HepG2 (cell line): ENCODE results near the gene CDC34. TPM values are rescaled to one million over a fixed set of nuclear protein-coding genes. Genes with fewer than 3 reads are reported as not detected.

Experiments used
- DMTF1 ChIP-seq: sonication (generic); formaldehyde crosslinking; IDR thresholded peaks from 2 replicates; pipeline ENCODE4 v1.4.0; 2020; ENCODE audit warnings: mild to moderate bottlenecking, missing genetic modification reagents
- FOXJ3 ChIP-seq: sonication (generic); formaldehyde crosslinking; IDR thresholded peaks from 2 replicates; pipeline ENCODE4 v1.4.0; 2020; ENCODE audit warnings: missing genetic modification reagents, mild to moderate bottlenecking, borderline replicate concordance
- FOXP4 ChIP-seq: sonication (generic); formaldehyde crosslinking; IDR thresholded peaks from 2 replicates; pipeline ENCODE4 v1.4.0; 2020; ENCODE audit warnings: missing genetic modification reagents
- GLMP ChIP-seq: sonication (generic); formaldehyde crosslinking; IDR thresholded peaks from 2 replicates; pipeline ENCODE4 v1.9.0; 2021; ENCODE audit warnings: missing genetic modification reagents, mild to moderate bottlenecking, borderline replicate concordance
- HBP1 ChIP-seq: IDR thresholded peaks from 2 replicates; pipeline ENCODE4 v1.6.1; 2016; ENCODE audit warnings: low read depth, control low read depth
- HNRNPLL ChIP-seq: fragments of 200-400 bp; formaldehyde crosslinking; IDR thresholded peaks from 2 replicates; pipeline ENCODE4 v1.6.1; 2017; ENCODE audit warnings: mild to moderate bottlenecking, low read depth, low read length; ENCODE audit not compliant: poor library complexity, severe bottlenecking
- PTBP1 ChIP-seq: fragments of 200-400 bp; formaldehyde crosslinking; IDR thresholded peaks from 2 replicates; pipeline ENCODE4 v1.6.1; 2018; ENCODE audit warnings: low read length, low read depth; ENCODE audit not compliant: poor library complexity, severe bottlenecking
- SP4 ChIP-seq: sonication (generic); formaldehyde crosslinking; IDR thresholded peaks from 2 replicates; pipeline ENCODE4 v1.8.1; 2023; ENCODE audit warnings: mild to moderate bottlenecking, missing genetic modification reagents
- TFE3 ChIP-seq: IDR thresholded peaks from 2 replicates; pipeline ENCODE4 v1.6.1; 2016
- ZFX ChIP-seq: sonication (generic); formaldehyde crosslinking; IDR thresholded peaks from 2 replicates; pipeline ENCODE4 v1.4.0; 2020; ENCODE audit warnings: mild to moderate bottlenecking, low read depth, missing genetic modification reagents, moderate library complexity
- ZNF550 ChIP-seq: sonication (generic); formaldehyde crosslinking; IDR thresholded peaks from 2 replicates; pipeline ENCODE4 v1.4.0; 2020; ENCODE audit warnings: mild to moderate bottlenecking, missing genetic modification reagents, borderline replicate concordance
- ZNF558 ChIP-seq: sonication (generic); formaldehyde crosslinking; IDR thresholded peaks from 2 replicates; pipeline ENCODE4 v1.9.0; 2022; ENCODE audit warnings: mild to moderate bottlenecking, missing genetic modification reagents, borderline replicate concordance
- ZNF574 ChIP-seq: sonication (generic); formaldehyde crosslinking; IDR thresholded peaks from 2 replicates; pipeline ENCODE4 v1.4.0; 2020; ENCODE audit warnings: missing genetic modification reagents
- ZNF776 ChIP-seq: sonication (generic); formaldehyde crosslinking; IDR thresholded peaks from 2 replicates; pipeline ENCODE4 v1.4.0; 2020; ENCODE audit warnings: mild to moderate bottlenecking, missing genetic modification reagents
- ZNF883 ChIP-seq: sonication (generic); formaldehyde crosslinking; IDR thresholded peaks from 2 replicates; pipeline ENCODE4 v1.5.1; 2020; ENCODE audit warnings: mild to moderate bottlenecking, missing genetic modification reagents; ENCODE audit errors: not compliant biosample characterization
- polyA plus RNA-seq, 8 experiments: library from polyadenylated mRNA; depleted of rRNA in 3 of 8; stranded (reverse) in 7 of 8; unstranded in 1 of 8; fragments of >200 nt; fragmentation: Illumina TruSeq in 4 of 8; extraction: Trizol in 4 of 8; gene quantifications; 2 replicates each; pipeline versions ENCODE4 v1.2.1 to v1.2.3, GENCODE V29; 2011 to 2016; ENCODE audit warnings: low read depth in 4 of 8, missing spikeins in 1 of 8, mixed read lengths in 1 of 8; ENCODE audit not compliant: insufficient read depth in 1 of 8
- total RNA-seq, 5 experiments: library from RNA; depleted of rRNA; stranded (reverse); fragments of >200 nt; fragmentation: Illumina TruSeq; extraction: Trizol; gene quantifications; 2 replicates each; pipeline ENCODE4 v1.2.3, GENCODE V29; 2016; ENCODE audit warnings: low read depth in 1 of 5

Gene CDC34
- total and polyA plus RNA-seq, 2 of the 13 experiments (the other 11 are each of a cell fraction or from before 2014, with no cell fraction given): 138 to 150 TPM

GRCh38 chr19:485583-486236 lies 45.9 kb upstream of the CDC34 start (continued):
- TF ChIP-seq ZNF776 (CRISPR knock-in tag) (0 out of 2 replicates have a peak, but pooled peaks have one; percentile 38), SP4 (peak; percentile 48; the same call in 1 of the 2 replicates), HNRNPLL (no peak), TFE3 (CRISPR knock-in tag) (peak; percentile 94; the same call in 1 of the 2 replicates), PTBP1 (no peak), FOXP4 (0 out of 2 replicates have a peak, but pooled peaks have one; percentile 18), ZNF558 (CRISPR knock-in tag) (no peak), ZFX (CRISPR knock-in tag) (peak; percentile 24; the same call in 1 of the 2 replicates), HBP1 (CRISPR knock-in tag) (no peak), ZNF883 (peak; percentile 58), ZNF550 (CRISPR knock-in tag) (no peak), DMTF1 (CRISPR knock-in tag) (no peak), ZNF574 (CRISPR knock-in tag) (peak; percentile 86), GLMP (no peak), FOXJ3 (CRISPR knock-in tag) (no peak)
